ENCODE measurements around the gene NAALADL2.

The NAALADL2 gene

DNA sequence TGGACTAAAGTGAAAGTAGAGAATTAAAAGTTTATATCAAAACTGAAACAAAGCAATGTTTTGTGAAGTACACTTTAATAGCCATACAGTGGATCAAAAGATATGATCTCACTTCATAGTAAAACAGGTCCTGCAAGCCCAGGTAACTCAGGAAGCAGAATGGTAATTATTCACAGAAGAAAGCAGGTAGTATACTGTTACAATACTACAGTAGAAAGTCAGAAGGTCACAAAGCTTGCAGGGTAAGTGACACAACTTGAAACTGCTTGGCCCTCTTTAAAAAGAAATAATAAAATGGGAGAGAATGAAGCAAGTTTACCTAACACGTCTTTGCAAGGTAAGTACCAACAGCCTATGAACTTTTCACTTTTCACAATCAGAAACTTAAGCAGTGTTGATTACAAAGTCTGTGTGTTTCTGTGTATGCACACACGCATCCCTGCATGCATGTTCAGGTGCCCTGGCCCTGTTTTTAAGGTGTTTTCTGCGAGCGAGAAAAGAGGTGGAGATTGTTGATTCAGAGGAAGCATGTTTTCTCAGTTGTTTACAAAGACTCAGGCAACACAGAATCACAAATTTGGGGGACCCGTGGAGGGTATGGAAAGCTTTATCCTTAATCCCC is at the start of gene NAALADL2:
Gene NAALADL2, plus strand, starts transcription at position 221 of the 622 bp plus-strand sequence.
- no peak for DNase-seq (ENCODE audit: low read depth in 3 of 3)

- DNase-seq (ENCODE audit: low read depth in 3 of 3) = no peak
Observed at GRCh38 chr3:174810254-174810653, 48.9 kb upstream of the NAALADL2 start.

DNA sequence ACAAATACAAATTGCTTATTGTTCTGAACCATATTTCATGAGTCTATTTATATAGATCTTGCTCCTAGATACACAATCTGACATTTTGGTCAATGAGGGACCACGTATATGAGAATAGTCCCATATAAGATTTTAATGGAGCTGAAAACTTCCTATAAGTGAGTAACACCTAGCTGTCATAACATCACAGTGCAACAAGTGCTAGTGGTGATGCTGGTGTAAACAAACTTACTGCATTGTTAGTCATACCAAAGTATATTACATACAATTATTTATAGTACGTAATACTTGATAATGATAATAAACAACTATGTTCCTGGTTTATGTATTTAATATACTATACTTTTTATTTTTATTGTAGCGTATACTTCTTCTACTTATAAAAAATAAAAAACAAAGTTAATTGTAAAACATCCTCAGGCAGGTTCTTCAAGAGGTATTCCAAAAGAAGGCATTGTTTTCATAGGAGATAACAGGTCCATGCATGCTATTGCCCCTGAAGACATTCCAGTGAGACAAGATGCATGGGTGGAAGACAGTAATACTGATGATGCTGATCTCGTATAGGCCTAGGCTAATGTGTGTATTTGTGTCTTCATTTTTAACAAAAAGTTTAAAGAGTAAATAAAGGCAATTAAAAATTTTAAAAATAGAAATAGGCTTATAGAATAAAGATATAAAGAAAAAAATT is 46.8 kb upstream of the NAALADL2 start:
- DNase-seq (ENCODE audit: low read depth in 3 of 3) = no peak

GRCh38 chr3:174815750-174816149 is 43.4 kb upstream of the NAALADL2 start:
- DNase-seq (ENCODE audit: low read depth in 3 of 3) = no peak

DNA sequence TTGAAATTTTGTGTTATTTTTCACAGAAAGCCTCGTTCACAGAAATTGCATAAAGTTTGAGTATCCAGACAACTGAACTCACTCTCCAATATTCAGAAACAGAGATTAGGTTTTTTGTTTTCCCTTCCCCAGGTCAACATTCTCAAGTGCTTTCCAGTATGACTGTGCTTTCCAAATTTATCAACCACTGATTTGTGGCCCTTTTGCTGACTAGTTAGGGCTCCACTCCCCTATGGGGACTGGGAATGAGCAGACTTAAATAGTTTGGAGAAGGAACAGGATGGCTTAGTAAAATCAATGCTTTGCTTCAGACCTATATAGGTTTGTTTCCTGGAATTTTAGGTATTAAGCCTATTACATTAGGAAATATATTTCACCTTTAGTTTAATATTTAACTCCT is 38.2 kb upstream of the NAALADL2 start:
- DNase-seq (ENCODE audit: low read depth in 3 of 3) = no peak

DNA sequence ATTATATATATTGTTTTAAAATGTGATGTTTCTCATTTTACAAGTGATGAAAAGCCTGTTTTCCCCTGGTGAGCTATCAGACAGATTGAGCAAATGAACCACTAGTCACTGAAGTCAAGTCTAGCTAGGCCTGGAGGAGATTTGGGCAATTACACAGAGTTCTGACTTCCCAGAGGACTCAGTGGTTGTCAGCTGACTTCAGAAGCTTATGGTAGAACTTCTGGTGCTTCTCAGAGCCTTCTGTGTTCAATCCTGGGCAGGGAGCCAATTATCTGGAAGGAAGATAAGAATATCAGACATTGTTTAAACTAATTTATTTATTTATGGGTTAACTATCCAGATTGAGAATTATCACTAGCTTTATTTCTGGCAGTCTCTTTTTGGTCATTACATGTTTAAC is 37.7 kb upstream of the NAALADL2 start:
- no peak for DNase-seq (ENCODE audit: low read depth in 3 of 3)

DNA sequence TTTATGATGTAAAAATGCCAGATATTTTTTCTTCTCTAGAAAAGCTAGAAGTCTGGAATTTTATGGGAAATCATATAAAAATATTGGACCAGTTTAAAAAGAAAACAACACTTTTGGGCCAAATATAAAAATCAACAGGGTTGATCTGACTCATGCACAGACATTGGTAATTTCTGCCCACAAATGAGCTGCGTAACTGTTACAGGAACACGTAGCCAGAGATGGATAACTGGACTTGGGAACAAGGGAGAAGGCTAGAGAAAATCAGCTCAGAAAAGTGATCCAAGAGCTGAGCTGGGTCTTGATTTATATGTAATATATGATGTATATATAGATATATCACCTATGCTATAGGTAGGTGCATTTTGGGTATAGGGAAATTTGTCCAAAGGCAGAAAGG is 36.8 kb upstream of the NAALADL2 start:
- no peak for DNase-seq (ENCODE audit: low read depth in 3 of 3)

GRCh38 chr3:174826069-174826468 is 33.1 kb upstream of the NAALADL2 start:
- DNase-seq (ENCODE audit: low read depth in 3 of 3) = no peak

- no peak for DNase-seq (ENCODE audit: low read depth in 3 of 3)
Observed at GRCh38 chr3:174844746-174845145, 14.4 kb upstream of the NAALADL2 start.

- no peak for DNase-seq (ENCODE audit: low read depth in 3 of 3)
Observed at GRCh38 chr3:174846055-174846454, 13.1 kb upstream of the NAALADL2 start.

- DNase-seq (ENCODE audit: low read depth in 3 of 3) = no peak
Observed at GRCh38 chr3:174854987-174855386, 4.1 kb upstream of the NAALADL2 start.

- DNase-seq (ENCODE audit: low read depth in 3 of 3) = no peak
Observed at GRCh38 chr3:174857301-174857700, 1.8 kb upstream of the NAALADL2 start.

- no peak for DNase-seq (ENCODE audit: low read depth in 3 of 3)
Observed at GRCh38 chr3:174858353-174858752, 781 bp upstream of the NAALADL2 start.

DNA sequence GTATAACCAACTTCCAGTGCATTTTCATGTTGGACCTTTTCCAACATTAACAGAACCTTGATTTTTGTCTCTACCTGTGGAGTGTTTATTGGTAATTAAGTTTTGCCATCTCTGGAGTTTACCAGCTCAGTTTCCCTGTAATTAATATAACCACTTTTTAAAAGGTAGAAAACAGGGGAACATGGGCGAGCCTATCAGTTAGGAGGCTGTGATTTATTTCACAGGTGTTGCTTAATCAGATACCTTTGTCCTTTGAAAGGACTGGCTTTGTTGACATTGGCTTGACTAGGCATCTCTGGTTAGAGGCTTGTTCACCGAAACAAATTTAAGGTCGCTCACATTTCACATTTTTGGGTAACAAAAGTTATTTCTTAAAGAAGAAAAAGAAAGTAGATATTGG is 622 bp downstream of the NAALADL2 start:
- DNase-seq (ENCODE audit: low read depth in 3 of 3) = no peak

DNA sequence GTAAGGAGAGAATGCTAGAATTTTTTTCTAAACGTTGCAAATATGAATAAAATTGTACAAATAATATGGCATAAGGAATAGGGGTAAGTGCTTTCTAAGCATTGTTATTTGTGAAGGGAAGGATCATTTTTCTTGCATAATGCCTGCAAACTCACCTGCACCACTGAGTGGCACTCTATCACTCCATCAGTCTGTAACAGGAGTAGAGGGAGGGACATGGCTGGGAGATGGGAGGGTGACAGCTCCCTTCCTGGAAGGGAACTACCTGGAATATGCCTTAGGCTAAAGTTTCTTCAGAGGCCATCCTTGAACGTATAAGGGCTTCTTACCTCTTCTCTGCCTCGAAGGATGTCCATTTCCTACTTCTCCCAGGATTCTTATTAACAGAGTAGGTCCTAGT is 3.0 kb downstream of the NAALADL2 start:
- DNase-seq (ENCODE audit: low read depth in 3 of 3) = no peak

- DNase-seq (ENCODE audit: low read depth in 3 of 3) = no peak
Observed at GRCh38 chr3:174862666-174863065, 3.5 kb downstream of the NAALADL2 start.

DNA sequence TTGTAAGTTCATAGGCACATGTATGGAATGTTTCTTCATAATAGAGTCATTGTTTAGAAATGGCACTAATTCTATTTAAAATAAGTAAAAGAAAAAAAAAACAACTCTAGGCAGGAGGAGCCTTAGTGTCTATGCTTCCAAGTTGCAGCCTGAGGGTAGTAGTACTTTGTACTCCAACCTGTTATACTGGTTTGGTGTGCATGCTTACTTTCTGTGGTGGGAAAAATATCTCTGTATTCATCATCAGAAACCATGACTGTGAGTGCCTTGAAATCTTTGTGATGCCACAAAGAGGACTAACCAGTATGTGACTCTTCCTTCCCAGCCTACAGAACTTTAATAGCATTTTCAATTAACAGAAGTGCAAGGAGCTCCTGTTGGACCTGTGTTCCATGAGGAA is 4.4 kb downstream of the NAALADL2 start:
- no peak for DNase-seq (ENCODE audit: low read depth in 3 of 3)

GRCh38 chr3:174869448-174869847 is 10.3 kb downstream of the NAALADL2 start:
- DNase-seq (ENCODE audit: low read depth in 3 of 3) = no peak

- no peak for DNase-seq (ENCODE audit: low read depth in 3 of 3)
Observed at GRCh38 chr3:174873832-174874657, 14.9 kb downstream of the NAALADL2 start.

- no peak for DNase-seq (ENCODE audit: low read depth in 3 of 3)
Observed at GRCh38 chr3:174882789-174883188, 23.7 kb downstream of the NAALADL2 start.

- no peak for DNase-seq (ENCODE audit: low read depth in 3 of 3)
Observed at GRCh38 chr3:174883881-174884675, 24.9 kb downstream of the NAALADL2 start.
